Endothelial cell of umbilical vein (primary cell): ENCODE data around the gene CAT. TPM values are rescaled to one million over a fixed set of nuclear protein-coding genes. Genes with fewer than 3 reads are reported as not detected.

Source experiments
- BruUV-seq: library from RNA; stranded (reverse); fragments of 400-500 nt; replicated peaks from 2 replicates; lab custom pipeline; 2021; lab: Mats Ljungman, UMichigan
- CTCF ChIA-PET: fragments of 300-600, 350-600 bp; sonication (Branson Sonifier 250); formaldehyde crosslinking; loops from one replicate; lab custom pipeline; 2021; ENCODE audit warnings: antibody characterized with exemption, inconsistent platforms; lab: Charles Lee
- POLR2A ChIA-PET: fragments of 300-600, 350-600 bp; sonication (Branson Sonifier 250); formaldehyde crosslinking; loops from one replicate; lab custom pipeline; 2021; ENCODE audit warnings: antibody characterized with exemption, inconsistent platforms; lab: Charles Lee
- DNase-seq: peaks from one replicate; pipeline ENCODE4 v3.0.0-alpha.2; 2011; ENCODE audit warnings: low read depth, low spot score
- FAIRE-seq: peaks from 2 replicates; lab custom pipeline; 2011; peaks lifted over from hg19 to GRCh38; lab: Jason Lieb, UNC
- H2AFZ ChIP-seq: 2 replicates; pipeline ENCODE4 v1.6.0; 2012; ENCODE audit warnings: low read depth, low read length, control low read depth, inconsistent platforms
- H3K27ac ChIP-seq: 2 replicates; pipeline ENCODE4 v1.5.1; 2011; ENCODE audit warnings: low read depth, mild to moderate bottlenecking, control low read depth, low read length, moderate library complexity; ENCODE audit not compliant: insufficient read depth
- H3K27me3 ChIP-seq, 2 experiments: 2 replicates each; pipeline versions ENCODE4 v1.6.0 to v1.6.1; 2011; ENCODE audit warnings: low read length in 2 of 2, mixed read lengths in 1 of 2; ENCODE audit not compliant: control insufficient read depth in 2 of 2, insufficient read depth in 2 of 2
- H3K36me3 ChIP-seq, 2 experiments: 2 replicates in 1 of 2; 3 replicates in 1 of 2; pipeline ENCODE4 v1.5.1; 2011; ENCODE audit warnings: low read length in 2 of 2, mild to moderate bottlenecking in 1 of 2, moderate library complexity in 1 of 2; ENCODE audit not compliant: control insufficient read depth in 2 of 2, insufficient read depth in 2 of 2; ENCODE audit errors: extremely low read depth in 1 of 2
- H3K4me1 ChIP-seq: 3 replicates; pipeline ENCODE4 v1.5.1; 2011; ENCODE audit warnings: mild to moderate bottlenecking, low read length; ENCODE audit not compliant: control insufficient read depth, insufficient read depth; ENCODE audit errors: extremely low read depth
- H3K4me2 ChIP-seq: 2 replicates; pipeline ENCODE4 v1.6.1; 2011; ENCODE audit warnings: low read length, control low read depth, mixed read lengths; ENCODE audit not compliant: insufficient read depth
- H3K4me3 ChIP-seq, 3 experiments: fragments of 200-600 bp in 1 of 3; sonication (generic), shearing (Covaris generic) in 1 of 3; replicated peaks in 1 of 3; 2 replicates each; pipeline ENCODE4 v1.5.1; 2011 to 2016; ENCODE audit warnings: control low read depth in 3 of 3, low read length in 3 of 3, mild to moderate bottlenecking in 2 of 3, inconsistent platforms in 1 of 3, low read depth in 1 of 3, moderate library complexity in 1 of 3; ENCODE audit not compliant: insufficient read depth in 1 of 3
- H3K79me2 ChIP-seq: 2 replicates; pipeline ENCODE4 v1.6.0; 2012; ENCODE audit warnings: low read length, inconsistent platforms; ENCODE audit not compliant: control insufficient read depth, insufficient read depth
- H3K9ac ChIP-seq: replicated peaks from 2 replicates; pipeline ENCODE3; 2011; ENCODE audit warnings: low read length, control low read depth; ENCODE audit not compliant: insufficient read depth; ENCODE audit errors: extremely low read depth
- H3K9me1 ChIP-seq: replicated peaks from 3 replicates; pipeline ENCODE4 v1.6.0; 2011; ENCODE audit warnings: mild to moderate bottlenecking, low read length; ENCODE audit not compliant: control insufficient read depth, insufficient read depth; ENCODE audit errors: extremely low read depth
- H3K9me3 ChIP-seq: replicated peaks from 2 replicates; pipeline ENCODE4 v1.5.1; 2012; ENCODE audit warnings: low read length, inconsistent platforms; ENCODE audit not compliant: control insufficient read depth, insufficient read depth
- H4K20me1 ChIP-seq: replicated peaks from 2 replicates; pipeline ENCODE3; 2011; ENCODE audit warnings: mild to moderate bottlenecking, low read length; ENCODE audit not compliant: control insufficient read depth, insufficient read depth; ENCODE audit errors: extremely low read depth
- EZH2 ChIP-seq: IDR thresholded peaks from 2 replicates; pipeline ENCODE4 v1.6.1; 2012; ENCODE audit warnings: borderline replicate concordance, low read depth, mild to moderate bottlenecking, moderate library complexity, low read length, inconsistent platforms; ENCODE audit not compliant: severe bottlenecking
- FOS ChIP-seq: IDR thresholded peaks from 2 replicates; pipeline ENCODE4 v1.6.1; 2011; ENCODE audit warnings: mild to moderate bottlenecking, low read length, moderate library complexity, borderline replicate concordance; ENCODE audit not compliant: insufficient read depth
- GATA2 ChIP-seq: IDR thresholded peaks from 2 replicates; pipeline ENCODE4 v1.7.0; 2011; ENCODE audit warnings: low read depth, mild to moderate bottlenecking, moderate library complexity, mixed read lengths, low read length; ENCODE audit not compliant: insufficient read length, insufficient read depth
- JUN ChIP-seq: IDR thresholded peaks from 2 replicates; pipeline ENCODE4 v1.6.1; 2011; ENCODE audit warnings: borderline replicate concordance, low read depth; ENCODE audit not compliant: insufficient read length, insufficient read depth
- MYC ChIP-seq: IDR thresholded peaks from one replicate; pipeline ENCODE4 v1.6.1; 2011; ENCODE audit warnings: mild to moderate bottlenecking, low read depth, low read length
- POLR2A ChIP-seq: IDR thresholded peaks from 2 replicates; pipeline ENCODE4 v1.6.1; 2012; ENCODE audit warnings: low read depth, mild to moderate bottlenecking, control low read depth, low read length
- POLR2AphosphoS5 ChIP-seq: IDR thresholded peaks from 2 replicates; pipeline ENCODE4 v1.6.1; 2012; ENCODE audit warnings: low read depth, mild to moderate bottlenecking, control low read depth, low read length, moderate library complexity; ENCODE audit not compliant: insufficient read depth
- dilution Hi-C: fragments of 300-500 bp; cut with MboI; formaldehyde crosslinking; loops from one replicate; pipeline ENCODE4 v1.15.0; 2019; ENCODE audit warnings: low sequenced_read_pairs; ENCODE audit not compliant: extremely low pct_ligation_motif_present
- intact Hi-C: fragments of 100-400 bp; cut with micrococcal nuclease; formaldehyde crosslinking; loops from one replicate; pipeline ENCODE4 v1.10.0; 2022
- polyA plus RNA-seq, 4 experiments: library from polyadenylated mRNA; depleted of rRNA in 3 of 4; stranded (reverse) in 3 of 4; unstranded in 1 of 4; fragments of >200 nt; gene quantifications; 2 replicates each; pipeline versions ENCODE4 v1.2.1 to v1.2.3, GENCODE V29; 2011 to 2012; ENCODE audit warnings: missing spikeins in 1 of 4
- total RNA-seq: library from RNA; stranded (reverse); gene quantifications from 2 replicates; pipeline ENCODE4 v1.2.3, GENCODE V29; 2021
- TF ChIP-seq, protein P1 (sequence below): IDR thresholded peaks from 2 replicates; pipeline ENCODE4 v1.6.1; 2011; ENCODE audit not compliant: insufficient read depth, insufficient read length
- TF ChIP-seq, protein P2 (sequence below), 2 donors: IDR thresholded peaks; 1 replicate in 1 of 2; 2 replicates in 1 of 2; pipeline ENCODE4 v1.5.1; 2011; ENCODE audit warnings: low read length in 2 of 2, mild to moderate bottlenecking in 2 of 2, moderate library complexity in 2 of 2, control low read depth in 1 of 2, inconsistent platforms in 1 of 2, low read depth in 1 of 2; ENCODE audit not compliant: insufficient read depth in 1 of 2; ENCODE audit errors: extremely low read depth in 1 of 2

The CAT gene
- total and polyA plus RNA-seq, 2 donors (not counting 3 experiments of a cell fraction or from before 2014, with no cell fraction given) = 32.7 to 50.5 TPM

DNA sequence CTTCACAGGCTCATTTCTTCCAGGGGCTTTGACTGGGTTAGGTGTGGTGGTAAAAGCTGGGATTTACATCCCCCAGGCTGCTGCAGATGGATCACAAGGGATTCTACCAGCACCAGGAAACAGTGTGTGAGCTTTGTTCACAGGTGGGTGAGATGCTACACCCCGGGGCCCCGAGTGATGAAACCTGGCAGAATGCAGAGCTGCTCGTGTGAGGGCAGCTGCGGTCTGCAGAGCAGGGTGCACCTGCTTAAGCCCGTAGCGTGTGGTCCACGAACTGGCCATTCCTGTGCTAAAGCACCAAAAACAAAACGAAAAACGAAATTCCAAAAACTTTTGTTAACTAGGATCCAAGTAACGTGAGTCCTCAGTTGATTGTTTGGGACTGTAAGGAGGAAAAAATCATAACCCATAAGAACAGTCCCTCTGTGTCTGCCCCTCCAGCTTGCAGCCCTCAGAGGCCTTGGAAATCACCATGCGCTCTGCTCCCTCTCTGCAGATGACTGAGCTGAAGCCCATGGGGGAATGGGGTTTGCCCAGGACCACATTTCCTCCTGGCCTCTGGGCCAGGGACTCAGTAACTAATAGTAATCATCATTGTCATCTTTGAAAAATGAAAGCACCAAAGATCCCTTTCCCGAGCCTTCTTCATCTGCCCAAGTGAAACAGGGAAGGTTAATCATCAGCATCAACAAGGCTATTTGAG, 50.3 kb downstream of the CAT start:
- dilution Hi-C loops = no loop called here
- TF ChIP-seq EZH2 = no peak
- TF ChIP-seq, protein P1, sequence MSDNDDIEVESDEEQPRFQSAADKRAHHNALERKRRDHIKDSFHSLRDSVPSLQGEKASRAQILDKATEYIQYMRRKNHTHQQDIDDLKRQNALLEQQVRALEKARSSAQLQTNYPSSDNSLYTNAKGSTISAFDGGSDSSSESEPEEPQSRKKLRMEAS = no peak
- TF ChIP-seq GATA2 = no peak
- no peak for TF ChIP-seq FOS
- TF ChIP-seq, protein P2, sequence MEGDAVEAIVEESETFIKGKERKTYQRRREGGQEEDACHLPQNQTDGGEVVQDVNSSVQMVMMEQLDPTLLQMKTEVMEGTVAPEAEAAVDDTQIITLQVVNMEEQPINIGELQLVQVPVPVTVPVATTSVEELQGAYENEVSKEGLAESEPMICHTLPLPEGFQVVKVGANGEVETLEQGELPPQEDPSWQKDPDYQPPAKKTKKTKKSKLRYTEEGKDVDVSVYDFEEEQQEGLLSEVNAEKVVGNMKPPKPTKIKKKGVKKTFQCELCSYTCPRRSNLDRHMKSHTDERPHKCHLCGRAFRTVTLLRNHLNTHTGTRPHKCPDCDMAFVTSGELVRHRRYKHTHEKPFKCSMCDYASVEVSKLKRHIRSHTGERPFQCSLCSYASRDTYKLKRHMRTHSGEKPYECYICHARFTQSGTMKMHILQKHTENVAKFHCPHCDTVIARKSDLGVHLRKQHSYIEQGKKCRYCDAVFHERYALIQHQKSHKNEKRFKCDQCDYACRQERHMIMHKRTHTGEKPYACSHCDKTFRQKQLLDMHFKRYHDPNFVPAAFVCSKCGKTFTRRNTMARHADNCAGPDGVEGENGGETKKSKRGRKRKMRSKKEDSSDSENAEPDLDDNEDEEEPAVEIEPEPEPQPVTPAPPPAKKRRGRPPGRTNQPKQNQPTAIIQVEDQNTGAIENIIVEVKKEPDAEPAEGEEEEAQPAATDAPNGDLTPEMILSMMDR (IDR thresholded peaks at IDR 0.05; ENCODE audit: extremely low read depth in 1 of 2, insufficient read depth in 1 of 2, low read depth in 1 of 2, low read length in 2 of 2) = no peak
- no peak for TF ChIP-seq POLR2A
- no peak for TF ChIP-seq POLR2AphosphoS5
- TF ChIP-seq JUN = no peak
- TF ChIP-seq MYC = no peak
- H3K9me3 ChIP-seq = no peaks in the 10 kb centered on the region
- BruUV-seq = no TSS peak
- H3K4me1 ChIP-seq = no peaks in the 10 kb centered on the region
- H3K79me2 ChIP-seq = no peaks in the 10 kb centered on the region
- H3K27me3 ChIP-seq = peaks cover 3 to 6% of the 10 kb centered on the region in 2 experiments
- H3K4me2 ChIP-seq = no peak overlapping the region
- H3K4me3 ChIP-seq = no peak overlapping the region
- no peaks in the 10 kb centered on the region for H4K20me1 ChIP-seq
- H3K9ac ChIP-seq = no peak overlapping the region
- POLR2A ChIA-PET = no interaction called here
- H3K36me3 ChIP-seq = no peaks in the 10 kb centered on the region
- CTCF ChIA-PET = interaction anchor here (1.0 to 1.3 kb wide), 4 partner anchors 123 to 339 kb away, joined by 3 to 6 read pairs (median 4); no protein-coding TSS in a partner anchor
- H3K27ac ChIP-seq = no peak overlapping the region
- FAIRE-seq = no peak
- H3K9me1 ChIP-seq = no peaks in the 10 kb centered on the region
- intact Hi-C loops = no loop called here
- no peak for DNase-seq
- no peak overlapping the region for H2AFZ ChIP-seq
